Measurements from ENCODE around the gene PLEKHM3.
"Not testable (repeated sequence)": the region's sequence is repeated elsewhere in the genome, so short reads cannot be mapped to it uniquely, and the experiment has no call there.

Gene PLEKHM3

GRCh38 chr2:208036357-208036756 is 11.0 kb upstream of the PLEKHM3 start:
- DNase-seq (ENCODE audit: low read depth in 2 of 2), result no peak

- no peak for DNase-seq (ENCODE audit: low read depth in 2 of 2)
Observed at GRCh38 chr2:208034503-208035140, 9.3 kb upstream of the PLEKHM3 start.

GRCh38 chr2:208033701-208034502 is 8.6 kb upstream of the PLEKHM3 start:
- DNase-seq (ENCODE audit: low read depth in 2 of 2), result no peak

GRCh38 chr2:208031608-208032019 is 6.3 kb upstream of the PLEKHM3 start:
- no peak for DNase-seq (ENCODE audit: low read depth in 2 of 2)

- DNase-seq (ENCODE audit: low read depth in 2 of 2), result peak in 1 of 2 donors; percentile 7
Observed at GRCh38 chr2:208025814-208026184, 472 bp upstream of the PLEKHM3 start.

GRCh38 chr2:208024091-208024490 is 1.2 kb downstream of the PLEKHM3 start:
- DNase-seq (ENCODE audit: low read depth in 2 of 2), result no peak

- no peak for DNase-seq (ENCODE audit: low read depth in 2 of 2)
Observed at GRCh38 chr2:208020253-208020652, 5.1 kb downstream of the PLEKHM3 start.

GRCh38 chr2:208018124-208018712 is 7.1 kb downstream of the PLEKHM3 start:
- not testable (repeated sequence) for DNase-seq (ENCODE audit: low read depth in 2 of 2)

GRCh38 chr2:208017721-208018120 is 7.6 kb downstream of the PLEKHM3 start:
- DNase-seq (ENCODE audit: low read depth in 2 of 2), result no peak

GRCh38 chr2:208015475-208015874 is 9.9 kb downstream of the PLEKHM3 start:
- DNase-seq (ENCODE audit: low read depth in 2 of 2), result no peak

GRCh38 chr2:208013285-208014178 is 11.8 kb downstream of the PLEKHM3 start:
- no peak for DNase-seq (ENCODE audit: low read depth in 2 of 2)

- DNase-seq (ENCODE audit: low read depth in 2 of 2), result no peak
Observed at GRCh38 chr2:208012449-208012848, 12.9 kb downstream of the PLEKHM3 start.

- no peak for DNase-seq (ENCODE audit: low read depth in 2 of 2)
Observed at GRCh38 chr2:208010506-208010905, 14.8 kb downstream of the PLEKHM3 start.

- no peak for DNase-seq (ENCODE audit: low read depth in 2 of 2)
Observed at GRCh38 chr2:208006833-208007232, 18.5 kb downstream of the PLEKHM3 start.

- no peak for DNase-seq (ENCODE audit: low read depth in 2 of 2)
Observed at GRCh38 chr2:208006337-208006736, 19.0 kb downstream of the PLEKHM3 start.

- DNase-seq (ENCODE audit: low read depth in 2 of 2), result no peak
Observed at GRCh38 chr2:208001924-208002323, 23.4 kb downstream of the PLEKHM3 start.

- DNase-seq (ENCODE audit: low read depth in 2 of 2), result no peak
Observed at GRCh38 chr2:208000701-208001395, 24.5 kb downstream of the PLEKHM3 start.

- no peak for DNase-seq (ENCODE audit: low read depth in 2 of 2)
Observed at GRCh38 chr2:207996848-207997247, 28.5 kb downstream of the PLEKHM3 start.

- DNase-seq (ENCODE audit: low read depth in 2 of 2), result no peak
Observed at GRCh38 chr2:207995887-207996286, 29.4 kb downstream of the PLEKHM3 start.

- no peak for DNase-seq (ENCODE audit: low read depth in 2 of 2)
Observed at GRCh38 chr2:207993151-207993763, 32.1 kb downstream of the PLEKHM3 start.

- DNase-seq (ENCODE audit: low read depth in 2 of 2), result no peak
Observed at GRCh38 chr2:207991944-207992343, 33.4 kb downstream of the PLEKHM3 start.
